Keratinocyte (primary cell): Measurements from ENCODE around the gene BBS2. TPM values are rescaled to one million over a fixed set of nuclear protein-coding genes. Genes with fewer than 3 reads are reported as not detected.

Source experiments
- DNase-seq: peaks from one replicate; pipeline ENCODE4 v3.0.0-alpha.2; 2011; ENCODE audit warnings: low read depth, missing footprints, low spot score
- FAIRE-seq: peaks from 2 replicates; lab custom pipeline; 2011; peaks lifted over from hg19 to GRCh38; lab: Jason Lieb, UNC
- H2AFZ ChIP-seq: 2 replicates; pipeline ENCODE4 v1.6.0; 2012; ENCODE audit warnings: low read length, control low read depth, inconsistent platforms; ENCODE audit not compliant: control insufficient read depth
- H3K27ac ChIP-seq: 2 replicates; pipeline ENCODE4 v1.5.1; 2011; ENCODE audit warnings: low read length; ENCODE audit not compliant: control insufficient read depth, insufficient read depth
- H3K27me3 ChIP-seq: 3 replicates; pipeline ENCODE4 v1.6.0; 2011; ENCODE audit warnings: low read length; ENCODE audit not compliant: control insufficient read depth, insufficient read depth; ENCODE audit errors: extremely low read depth
- H3K36me3 ChIP-seq, 2 experiments: 2 replicates in 1 of 2; 3 replicates in 1 of 2; pipeline ENCODE4 v1.5.1; 2011; ENCODE audit warnings: low read length in 2 of 2, mild to moderate bottlenecking in 1 of 2; ENCODE audit not compliant: control insufficient read depth in 2 of 2, insufficient read depth in 2 of 2; ENCODE audit errors: extremely low read depth in 1 of 2
- H3K4me1 ChIP-seq: 3 replicates; pipeline ENCODE4 v1.5.1; 2011; ENCODE audit warnings: low read length; ENCODE audit not compliant: control insufficient read depth, insufficient read depth; ENCODE audit errors: extremely low read depth
- H3K4me2 ChIP-seq: 3 replicates; pipeline ENCODE4 v1.6.0; 2011; ENCODE audit warnings: low read depth, low read length; ENCODE audit not compliant: control insufficient read depth, insufficient read depth; ENCODE audit errors: extremely low read depth
- H3K4me3 ChIP-seq, 3 experiments: fragments of 200-600 bp in 1 of 3; sonication (generic) in 1 of 3; 2 replicates in 2 of 3; 3 replicates in 1 of 3; pipeline ENCODE4 v1.5.1; 2011 to 2016; ENCODE audit warnings: low read length in 3 of 3, mild to moderate bottlenecking in 3 of 3, control low read depth in 2 of 3, inconsistent platforms in 1 of 3, low read depth in 1 of 3, mixed read lengths in 1 of 3, mixed run types in 1 of 3, moderate library complexity in 1 of 3; ENCODE audit not compliant: control insufficient read depth in 2 of 3, insufficient read depth in 2 of 3; ENCODE audit errors: extremely low read depth in 1 of 3
- H3K79me2 ChIP-seq: 2 replicates; pipeline ENCODE4 v1.6.0; 2012; ENCODE audit warnings: low read length; ENCODE audit not compliant: control insufficient read depth, insufficient read depth
- H3K9ac ChIP-seq: 3 replicates; pipeline ENCODE4 v1.6.0; 2011; ENCODE audit warnings: low read length; ENCODE audit not compliant: control insufficient read depth, insufficient read depth; ENCODE audit errors: extremely low read depth
- H3K9me1 ChIP-seq: 3 replicates; pipeline ENCODE4 v1.6.0; 2011; ENCODE audit warnings: low read length; ENCODE audit not compliant: control insufficient read depth, insufficient read depth; ENCODE audit errors: extremely low read depth
- H3K9me3 ChIP-seq: 2 replicates; pipeline ENCODE4 v1.5.1; 2012; ENCODE audit warnings: low read depth, low read length; ENCODE audit not compliant: control insufficient read depth
- H4K20me1 ChIP-seq: 3 replicates; pipeline ENCODE4 v1.6.0; 2011; ENCODE audit warnings: low read length; ENCODE audit not compliant: control insufficient read depth, insufficient read depth; ENCODE audit errors: extremely low read depth
- EZH2 ChIP-seq: IDR thresholded peaks from one replicate; pipeline ENCODE4 v1.6.1; 2012; ENCODE audit warnings: inconsistent platforms, mild to moderate bottlenecking, low read length, moderate library complexity
- dilution Hi-C: fragments of 300-500 bp; cut with MboI; formaldehyde crosslinking; loops from one replicate; pipeline ENCODE4 v1.7.0; 2020; ENCODE audit warnings: low sequenced_read_pairs; ENCODE audit not compliant: extremely low pct_ligation_motif_present
- polyA plus RNA-seq, 5 experiments: library from polyadenylated mRNA; depleted of rRNA in 3 of 5; stranded (reverse) in 3 of 5; stranded (forward) in 1 of 5; unstranded in 1 of 5; fragments of >200 nt; gene quantifications; 1 replicate in 1 of 5; 2 replicates in 3 of 5; 3 replicates in 1 of 5; pipeline versions ENCODE4 v1.2.1 to v1.2.3, GENCODE V29; 2011 to 2012; ENCODE audit warnings: missing spikeins in 2 of 5, low read depth in 1 of 5, low replicate concordance in 1 of 5
- TF ChIP-seq, protein P1 (sequence below), 3 experiments: IDR thresholded peaks in 1 of 3; conservative IDR thresholded peaks in 1 of 3; optimal IDR thresholded peaks in 1 of 3; 2 replicates in 2 of 3; 3 replicates in 1 of 3; pipeline versions ENCODE3 to v1.5.1; 2011; ENCODE audit warnings: low read length in 3 of 3, mild to moderate bottlenecking in 3 of 3, moderate library complexity in 2 of 3, control low read depth in 1 of 3, inconsistent platforms in 1 of 3; ENCODE audit not compliant: insufficient read depth in 2 of 3; ENCODE audit errors: extremely low read depth in 1 of 3

The BBS2 gene
- polyA plus RNA-seq, 1 donor (not counting 4 experiments of a cell fraction or from before 2014, with no cell fraction given) = 76.1 TPM

DNA sequence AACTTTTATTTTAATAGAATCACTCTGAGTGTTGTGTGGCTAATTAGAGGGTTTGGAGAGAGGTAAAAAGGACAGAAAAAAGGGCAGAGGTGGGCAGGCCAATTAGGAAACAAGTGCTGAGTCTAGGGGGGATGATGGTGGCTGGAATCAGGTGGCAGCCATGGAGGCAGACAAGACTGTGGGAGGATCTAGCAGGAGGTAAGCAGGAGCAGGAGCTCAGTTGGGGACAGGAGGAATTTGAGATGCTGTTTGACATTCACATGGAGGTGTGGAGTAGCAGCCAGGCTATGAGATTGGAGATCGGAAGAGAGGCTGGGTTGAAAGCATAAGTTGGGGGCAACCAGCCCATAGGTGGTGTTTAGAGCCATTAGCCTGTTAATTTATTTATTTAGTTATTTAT lies 41.3 kb upstream of the BBS2 start:
- Histone ChIP-seq H3K27ac (no peak overlapping the region), H3K36me3 (no peaks in the 10 kb centered on the region)
- no peak for FAIRE-seq

DNA sequence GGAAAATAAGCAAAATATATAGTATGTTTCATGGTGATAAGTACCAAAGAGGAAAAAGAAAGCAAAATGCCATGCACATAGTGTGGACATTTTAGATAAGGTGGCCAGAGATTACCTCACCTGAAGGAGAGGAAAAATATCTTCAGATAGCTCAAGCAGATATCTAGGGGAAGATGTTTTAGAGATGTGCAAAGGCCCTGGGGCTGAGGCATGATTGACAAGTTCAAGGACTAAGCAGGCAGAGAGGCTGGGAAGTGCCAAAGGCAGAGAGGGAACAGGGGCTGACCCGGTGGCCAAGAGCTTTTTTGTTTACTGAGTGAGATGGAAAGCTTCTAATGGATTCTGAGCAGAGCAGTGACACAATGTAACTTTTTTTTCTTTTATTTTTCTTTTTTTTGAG lies 40.6 kb upstream of the BBS2 start:
- H3K4me2 ChIP-seq = no peak overlapping the region
- no peak for TF ChIP-seq EZH2
- TF ChIP-seq, protein P1, sequence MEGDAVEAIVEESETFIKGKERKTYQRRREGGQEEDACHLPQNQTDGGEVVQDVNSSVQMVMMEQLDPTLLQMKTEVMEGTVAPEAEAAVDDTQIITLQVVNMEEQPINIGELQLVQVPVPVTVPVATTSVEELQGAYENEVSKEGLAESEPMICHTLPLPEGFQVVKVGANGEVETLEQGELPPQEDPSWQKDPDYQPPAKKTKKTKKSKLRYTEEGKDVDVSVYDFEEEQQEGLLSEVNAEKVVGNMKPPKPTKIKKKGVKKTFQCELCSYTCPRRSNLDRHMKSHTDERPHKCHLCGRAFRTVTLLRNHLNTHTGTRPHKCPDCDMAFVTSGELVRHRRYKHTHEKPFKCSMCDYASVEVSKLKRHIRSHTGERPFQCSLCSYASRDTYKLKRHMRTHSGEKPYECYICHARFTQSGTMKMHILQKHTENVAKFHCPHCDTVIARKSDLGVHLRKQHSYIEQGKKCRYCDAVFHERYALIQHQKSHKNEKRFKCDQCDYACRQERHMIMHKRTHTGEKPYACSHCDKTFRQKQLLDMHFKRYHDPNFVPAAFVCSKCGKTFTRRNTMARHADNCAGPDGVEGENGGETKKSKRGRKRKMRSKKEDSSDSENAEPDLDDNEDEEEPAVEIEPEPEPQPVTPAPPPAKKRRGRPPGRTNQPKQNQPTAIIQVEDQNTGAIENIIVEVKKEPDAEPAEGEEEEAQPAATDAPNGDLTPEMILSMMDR (optimal IDR thresholded peaks at IDR 0.05 in 1 of 3, IDR thresholded peaks at IDR 0.05 in 1 of 3, conservative IDR thresholded peaks at IDR 0.05 in 1 of 3; ENCODE audit: extremely low read depth in 1 of 3, insufficient read depth in 2 of 3, low read length in 3 of 3) = no peak
- dilution Hi-C loops = no loop called here

More for the DNA sequence above, 41.3 kb upstream of the BBS2 start:
- Histone ChIP-seq H3K9me3 (no peaks in the 10 kb centered on the region), H3K79me2 (no peaks in the 10 kb centered on the region), H3K9ac (no peak overlapping the region), H3K4me3 (no peak overlapping the region), H3K9me1 (no peaks in the 10 kb centered on the region), H4K20me1 (no peaks in the 10 kb centered on the region), H3K27me3 (no peaks in the 10 kb centered on the region), H3K4me1 (peaks cover 12% of the 10 kb centered on the region), H2AFZ (no peak overlapping the region), H3K4me2 (no peak overlapping the region)
- TF ChIP-seq, protein P1 (optimal IDR thresholded peaks at IDR 0.05 in 1 of 3, IDR thresholded peaks at IDR 0.05 in 1 of 3, conservative IDR thresholded peaks at IDR 0.05 in 1 of 3; ENCODE audit: extremely low read depth in 1 of 3, insufficient read depth in 2 of 3, low read length in 3 of 3) = no peak
- TF ChIP-seq EZH2 = no peak
- dilution Hi-C loops = no loop called here
- no peak for DNase-seq

More for the DNA sequence above, 40.6 kb upstream of the BBS2 start:
- H3K27me3 ChIP-seq = no peaks in the 10 kb centered on the region
- peaks cover 12% of the 10 kb centered on the region for H3K4me1 ChIP-seq
- H3K9me1 ChIP-seq = no peaks in the 10 kb centered on the region
- no peak overlapping the region for H3K9ac ChIP-seq
- DNase-seq = no peak
- no peaks in the 10 kb centered on the region for H4K20me1 ChIP-seq
- H3K4me3 ChIP-seq = no peak overlapping the region
- no peak for FAIRE-seq
- no peaks in the 10 kb centered on the region for H3K9me3 ChIP-seq
- no peaks in the 10 kb centered on the region for H3K79me2 ChIP-seq
- no peaks in the 10 kb centered on the region for H3K36me3 ChIP-seq
- no peak overlapping the region for H2AFZ ChIP-seq
- H3K27ac ChIP-seq = no peak overlapping the region
